ENCODE results near the gene PAPPA. TPM values are rescaled to one million over a fixed set of nuclear protein-coding genes. Genes with fewer than 3 reads are reported as not detected.

PAPPA gene
- polyA plus RNA-seq, 1 of the 3 experiments (the other 2 are of a cell fraction), result 44.5 TPM

DNA sequence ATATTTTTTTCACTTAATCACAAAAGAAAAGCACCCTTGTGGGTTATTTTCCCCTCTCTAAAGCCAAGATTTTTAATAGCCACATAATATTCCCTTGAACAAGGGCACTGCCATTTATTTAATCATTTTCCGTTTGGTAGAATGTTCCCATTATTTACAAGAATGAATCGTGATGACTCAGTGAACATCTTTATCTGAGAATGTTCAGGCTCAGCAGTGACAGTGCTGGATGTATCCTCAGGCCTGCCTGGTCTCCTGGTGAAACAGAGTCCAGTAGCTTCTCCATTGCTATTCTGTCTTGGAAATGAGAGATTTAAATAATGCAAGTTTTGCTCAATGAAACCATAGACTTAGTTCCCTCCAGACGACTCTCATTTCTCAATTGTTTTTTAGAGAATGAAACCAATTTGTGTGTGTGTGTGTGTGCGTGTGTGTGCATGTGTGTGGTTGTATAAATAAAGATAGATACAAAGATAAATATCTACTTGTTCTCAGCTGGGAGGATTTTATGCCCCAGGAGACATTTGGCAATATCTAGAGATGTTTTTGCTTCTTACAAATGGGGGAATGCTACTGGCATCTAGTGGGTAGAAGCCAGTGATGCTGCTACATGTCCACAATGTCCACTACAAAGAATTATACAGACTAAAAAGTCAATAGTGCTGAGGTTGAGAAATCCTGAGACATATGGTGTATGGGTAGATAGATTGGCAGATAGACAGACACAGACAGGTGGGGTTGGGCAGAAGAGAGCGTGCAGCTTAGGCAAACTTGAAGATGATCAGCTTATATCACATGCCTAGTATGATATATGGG, 55.0 kb downstream of the PAPPA start (continued):
- TF ChIP-seq YY1 (IDR thresholded peaks at IDR 0.05; ENCODE audit: low read depth), result no peak
- TF ChIP-seq, protein P1, sequence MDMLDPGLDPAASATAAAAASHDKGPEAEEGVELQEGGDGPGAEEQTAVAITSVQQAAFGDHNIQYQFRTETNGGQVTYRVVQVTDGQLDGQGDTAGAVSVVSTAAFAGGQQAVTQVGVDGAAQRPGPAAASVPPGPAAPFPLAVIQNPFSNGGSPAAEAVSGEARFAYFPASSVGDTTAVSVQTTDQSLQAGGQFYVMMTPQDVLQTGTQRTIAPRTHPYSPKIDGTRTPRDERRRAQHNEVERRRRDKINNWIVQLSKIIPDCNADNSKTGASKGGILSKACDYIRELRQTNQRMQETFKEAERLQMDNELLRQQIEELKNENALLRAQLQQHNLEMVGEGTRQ (IDR thresholded peaks at IDR 0.05; ENCODE audit: borderline replicate concordance, low read depth, low read length), result no peak
- TF ChIP-seq, protein P2, sequence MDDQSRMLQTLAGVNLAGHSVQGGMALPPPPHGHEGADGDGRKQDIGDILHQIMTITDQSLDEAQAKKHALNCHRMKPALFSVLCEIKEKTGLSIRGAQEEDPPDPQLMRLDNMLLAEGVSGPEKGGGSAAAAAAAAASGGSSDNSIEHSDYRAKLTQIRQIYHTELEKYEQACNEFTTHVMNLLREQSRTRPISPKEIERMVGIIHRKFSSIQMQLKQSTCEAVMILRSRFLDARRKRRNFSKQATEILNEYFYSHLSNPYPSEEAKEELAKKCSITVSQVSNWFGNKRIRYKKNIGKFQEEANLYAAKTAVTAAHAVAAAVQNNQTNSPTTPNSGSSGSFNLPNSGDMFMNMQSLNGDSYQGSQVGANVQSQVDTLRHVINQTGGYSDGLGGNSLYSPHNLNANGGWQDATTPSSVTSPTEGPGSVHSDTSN (IDR thresholded peaks at IDR 0.05), result peak; percentile 59; the same call in 1 of the 2 replicates
- no peak for TF ChIP-seq POLR2AphosphoS5 (IDR thresholded peaks at IDR 0.05; ENCODE audit: low read depth, low read length)
- TF ChIP-seq SMC3 (IDR thresholded peaks at IDR 0.05; ENCODE audit: low read depth, low read length), result no peak
- TF ChIP-seq, protein P3, sequence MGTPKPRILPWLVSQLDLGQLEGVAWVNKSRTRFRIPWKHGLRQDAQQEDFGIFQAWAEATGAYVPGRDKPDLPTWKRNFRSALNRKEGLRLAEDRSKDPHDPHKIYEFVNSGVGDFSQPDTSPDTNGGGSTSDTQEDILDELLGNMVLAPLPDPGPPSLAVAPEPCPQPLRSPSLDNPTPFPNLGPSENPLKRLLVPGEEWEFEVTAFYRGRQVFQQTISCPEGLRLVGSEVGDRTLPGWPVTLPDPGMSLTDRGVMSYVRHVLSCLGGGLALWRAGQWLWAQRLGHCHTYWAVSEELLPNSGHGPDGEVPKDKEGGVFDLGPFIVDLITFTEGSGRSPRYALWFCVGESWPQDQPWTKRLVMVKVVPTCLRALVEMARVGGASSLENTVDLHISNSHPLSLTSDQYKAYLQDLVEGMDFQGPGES (IDR thresholded peaks at IDR 0.05; ENCODE audit: low read depth, low read length), result no peak

DNA sequence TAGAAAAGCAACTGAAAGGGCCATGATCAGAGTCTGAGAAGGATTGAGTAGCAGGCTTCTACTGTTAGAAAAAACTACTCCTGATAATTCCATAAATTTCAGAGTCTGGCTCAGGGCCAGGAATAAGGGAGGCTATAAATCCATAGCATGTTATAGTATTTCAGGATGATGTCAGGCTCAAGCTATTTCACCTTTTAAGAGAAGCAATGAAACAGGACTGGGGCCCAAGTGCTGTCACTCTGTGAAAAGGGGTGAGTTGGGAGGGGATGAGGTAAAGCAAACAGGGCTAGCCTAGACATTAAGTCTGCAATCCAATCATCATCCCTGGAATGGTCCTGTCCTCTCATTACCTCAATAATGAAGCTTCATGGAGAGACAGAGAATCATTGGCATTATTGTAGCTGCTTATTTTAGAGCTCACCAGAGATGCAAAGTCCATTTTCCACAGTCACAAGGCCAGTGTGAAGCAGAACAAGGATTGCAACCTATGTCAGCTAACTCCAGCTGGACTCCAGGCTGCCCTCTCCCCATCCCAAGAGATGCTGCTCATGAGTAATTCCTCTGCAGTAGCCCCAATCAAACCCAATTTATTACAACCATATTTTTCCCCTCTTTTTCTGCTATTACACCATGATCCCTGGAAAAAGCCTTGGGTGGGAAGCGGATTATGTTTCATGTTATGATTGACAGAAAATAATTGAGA, 56.0 kb downstream of the PAPPA start:
- Histone ChIP-seq H3K4me2 (no peak overlapping the region; the same call in 1 of the 2 replicates), H3K27me3 (ENCODE audit: insufficient read depth) (no peaks in the 10 kb centered on the region), H3K36me3 (replicated peaks in 1 of 2; ENCODE audit: control insufficient read depth in 1 of 2, insufficient read depth in 2 of 2, low read length in 1 of 2) (peaks cover 34 to 88% of the 10 kb centered on the region in 2 experiments), H3F3A (replicated peaks; ENCODE audit: insufficient read depth) (peaks cover 33% of the 10 kb centered on the region), H2AFZ (ENCODE audit: low read depth) (no peak overlapping the region), H3K4me1 (ENCODE audit: control insufficient read depth in 1 of 2, insufficient read depth in 2 of 2, low read depth in 1 of 2, low read length in 1 of 2) (peaks cover 0 to 28% of the 10 kb centered on the region in 2 experiments; a peak in 2 of 4 replicates), H3K4me3 (ENCODE audit: low read depth in 2 of 2, low read length in 1 of 2) (no peak overlapping the region), H3K79me2 (ENCODE audit: insufficient read depth) (peaks cover 77% of the 10 kb centered on the region), H4K20me1 (ENCODE audit: insufficient read depth) (0 out of 2 replicates have a peak, but pooled peaks cover 16% of the 10 kb centered on the region), H3K9me2 (no peaks in the 10 kb centered on the region), H3K9ac (peak overlapping the region; percentile 22; the same call in 1 of the 2 replicates), H3K27ac (ENCODE audit: low read depth in 2 of 2, low read length in 1 of 2) (peak overlapping the region; percentile 22 to 86; a peak in 3 of 4 replicates), H3K9me3 (no peaks in the 10 kb centered on the region)
- CTCF ChIA-PET, result no interaction called here
- TF ChIP-seq NRF1 (IDR thresholded peaks at IDR 0.05; ENCODE audit: low read depth, low read length) (no peak), TCF12 (IDR thresholded peaks at IDR 0.05) (peak; percentile 19; the same call in 1 of the 2 replicates), JUND (IDR thresholded peaks at IDR 0.05) (peak; percentile 18; the same call in 1 of the 2 replicates), NFIC (IDR thresholded peaks at IDR 0.05; ENCODE audit: borderline replicate concordance) (peak; percentile 71)
- TF ChIP-seq, protein P2 (IDR thresholded peaks at IDR 0.05), result peak; percentile 64
- TF ChIP-seq, protein P4, sequence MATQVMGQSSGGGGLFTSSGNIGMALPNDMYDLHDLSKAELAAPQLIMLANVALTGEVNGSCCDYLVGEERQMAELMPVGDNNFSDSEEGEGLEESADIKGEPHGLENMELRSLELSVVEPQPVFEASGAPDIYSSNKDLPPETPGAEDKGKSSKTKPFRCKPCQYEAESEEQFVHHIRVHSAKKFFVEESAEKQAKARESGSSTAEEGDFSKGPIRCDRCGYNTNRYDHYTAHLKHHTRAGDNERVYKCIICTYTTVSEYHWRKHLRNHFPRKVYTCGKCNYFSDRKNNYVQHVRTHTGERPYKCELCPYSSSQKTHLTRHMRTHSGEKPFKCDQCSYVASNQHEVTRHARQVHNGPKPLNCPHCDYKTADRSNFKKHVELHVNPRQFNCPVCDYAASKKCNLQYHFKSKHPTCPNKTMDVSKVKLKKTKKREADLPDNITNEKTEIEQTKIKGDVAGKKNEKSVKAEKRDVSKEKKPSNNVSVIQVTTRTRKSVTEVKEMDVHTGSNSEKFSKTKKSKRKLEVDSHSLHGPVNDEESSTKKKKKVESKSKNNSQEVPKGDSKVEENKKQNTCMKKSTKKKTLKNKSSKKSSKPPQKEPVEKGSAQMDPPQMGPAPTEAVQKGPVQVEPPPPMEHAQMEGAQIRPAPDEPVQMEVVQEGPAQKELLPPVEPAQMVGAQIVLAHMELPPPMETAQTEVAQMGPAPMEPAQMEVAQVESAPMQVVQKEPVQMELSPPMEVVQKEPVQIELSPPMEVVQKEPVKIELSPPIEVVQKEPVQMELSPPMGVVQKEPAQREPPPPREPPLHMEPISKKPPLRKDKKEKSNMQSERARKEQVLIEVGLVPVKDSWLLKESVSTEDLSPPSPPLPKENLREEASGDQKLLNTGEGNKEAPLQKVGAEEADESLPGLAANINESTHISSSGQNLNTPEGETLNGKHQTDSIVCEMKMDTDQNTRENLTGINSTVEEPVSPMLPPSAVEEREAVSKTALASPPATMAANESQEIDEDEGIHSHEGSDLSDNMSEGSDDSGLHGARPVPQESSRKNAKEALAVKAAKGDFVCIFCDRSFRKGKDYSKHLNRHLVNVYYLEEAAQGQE (IDR thresholded peaks at IDR 0.05; ENCODE audit: low read depth, low read length), result no peak
- POLR2A ChIA-PET, result no interaction called here
- WGBS (ENCODE audit: low lambda C conversion rate), result 96% methylated on average over 1 of the region's 1 CpG
- DNase-seq, result no peak
